RWPE1 (cell line): ENCODE measurements around the gene SLC22A25.

Experiments
- CTCF ChIA-PET: fragments of 350-600 bp; sonication (Branson Sonifier 250); formaldehyde crosslinking; extraction: SDS; loops from one replicate; lab custom pipeline; 2021; lab: Yijun Ruan, JAX
- POLR2A ChIA-PET: fragments of 400-600 bp; formaldehyde crosslinking; extraction: SDS; loops from one replicate; lab custom pipeline; 2020; ENCODE audit warnings: antibody characterized with exemption; ENCODE audit not compliant: low non-redundant PET; lab: Yijun Ruan, JAX
- DNase-seq: peaks from one replicate; pipeline ENCODE4 v3.0.0; 2012; ENCODE audit warnings: low spot score
- H3K27ac ChIP-seq: fragments of 450-650 bp; 2 replicates; pipeline ENCODE4 v1.5.1; 2017
- TF ChIP-seq, protein P1 (sequence below): fragments of 450-650 bp; conservative IDR thresholded peaks from 2 replicates; pipeline ENCODE4 v1.5.1; 2017; ENCODE audit warnings: low read depth, mild to moderate bottlenecking

Gene SLC22A25

DNA sequence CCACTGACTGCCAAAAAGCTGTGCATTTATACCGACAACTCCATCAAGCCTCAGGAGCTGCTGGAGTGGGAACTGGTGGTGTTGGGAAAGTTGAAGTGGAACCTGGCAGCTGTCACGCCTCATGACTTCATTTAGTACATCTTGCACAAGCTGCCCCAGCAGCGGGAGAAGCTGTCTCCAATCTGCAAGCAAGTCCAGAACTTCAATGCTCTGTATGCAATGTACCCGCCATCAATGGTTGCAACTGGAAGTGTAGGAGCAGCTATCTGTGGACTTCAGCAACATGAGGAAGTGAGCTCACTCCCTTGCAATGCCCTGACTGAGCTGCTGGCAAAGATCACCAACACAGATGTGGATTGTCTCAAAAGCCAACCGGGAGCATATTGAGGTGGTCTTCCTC lies at the start of gene SLC22A25:
Gene SLC22A25, minus strand, starts transcription at position 67 of the 400 bp plus-strand sequence. CDS start 13,947 bp downstream, outside the sequence.
- TF ChIP-seq, protein P1, sequence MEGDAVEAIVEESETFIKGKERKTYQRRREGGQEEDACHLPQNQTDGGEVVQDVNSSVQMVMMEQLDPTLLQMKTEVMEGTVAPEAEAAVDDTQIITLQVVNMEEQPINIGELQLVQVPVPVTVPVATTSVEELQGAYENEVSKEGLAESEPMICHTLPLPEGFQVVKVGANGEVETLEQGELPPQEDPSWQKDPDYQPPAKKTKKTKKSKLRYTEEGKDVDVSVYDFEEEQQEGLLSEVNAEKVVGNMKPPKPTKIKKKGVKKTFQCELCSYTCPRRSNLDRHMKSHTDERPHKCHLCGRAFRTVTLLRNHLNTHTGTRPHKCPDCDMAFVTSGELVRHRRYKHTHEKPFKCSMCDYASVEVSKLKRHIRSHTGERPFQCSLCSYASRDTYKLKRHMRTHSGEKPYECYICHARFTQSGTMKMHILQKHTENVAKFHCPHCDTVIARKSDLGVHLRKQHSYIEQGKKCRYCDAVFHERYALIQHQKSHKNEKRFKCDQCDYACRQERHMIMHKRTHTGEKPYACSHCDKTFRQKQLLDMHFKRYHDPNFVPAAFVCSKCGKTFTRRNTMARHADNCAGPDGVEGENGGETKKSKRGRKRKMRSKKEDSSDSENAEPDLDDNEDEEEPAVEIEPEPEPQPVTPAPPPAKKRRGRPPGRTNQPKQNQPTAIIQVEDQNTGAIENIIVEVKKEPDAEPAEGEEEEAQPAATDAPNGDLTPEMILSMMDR = no peak
- DNase-seq = no peak
- CTCF ChIA-PET = interaction anchor here (0.6 to 0.7 kb wide), 2 partner anchors 78 to 359 kb away, joined by 3 read pairs; no protein-coding TSS in a partner anchor
- POLR2A ChIA-PET = no interaction called here
- no peak within 1 kb of the TSS for H3K27ac ChIP-seq

DNA sequence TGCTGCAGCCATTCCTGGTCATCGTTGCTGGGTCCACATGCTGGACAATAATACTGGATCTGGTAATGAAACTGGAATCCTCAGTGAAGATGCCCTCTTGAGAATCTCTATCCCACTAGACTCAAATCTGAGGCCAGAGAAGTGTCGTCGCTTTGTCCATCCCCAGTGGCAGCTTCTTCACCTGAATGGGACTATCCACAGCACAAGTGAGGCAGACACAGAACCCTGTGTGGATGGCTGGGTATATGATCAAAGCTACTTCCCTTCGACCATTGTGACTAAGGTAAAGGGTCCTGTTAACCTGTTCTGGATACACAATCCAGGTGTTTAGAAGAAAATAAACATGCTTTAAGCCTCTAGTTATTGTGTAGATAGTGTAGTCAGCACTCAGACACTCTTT lies 46.9 kb upstream of the SLC22A25 start:
- POLR2A ChIA-PET = no interaction called here
- TF ChIP-seq, protein P1 = no peak
- no peak for DNase-seq
- H3K27ac ChIP-seq = no peak overlapping the region
- CTCF ChIA-PET = interaction anchor here (0.8 kb wide), 1 partner anchor 11 kb away, joined by 3 read pairs; no protein-coding TSS in a partner anchor

DNA sequence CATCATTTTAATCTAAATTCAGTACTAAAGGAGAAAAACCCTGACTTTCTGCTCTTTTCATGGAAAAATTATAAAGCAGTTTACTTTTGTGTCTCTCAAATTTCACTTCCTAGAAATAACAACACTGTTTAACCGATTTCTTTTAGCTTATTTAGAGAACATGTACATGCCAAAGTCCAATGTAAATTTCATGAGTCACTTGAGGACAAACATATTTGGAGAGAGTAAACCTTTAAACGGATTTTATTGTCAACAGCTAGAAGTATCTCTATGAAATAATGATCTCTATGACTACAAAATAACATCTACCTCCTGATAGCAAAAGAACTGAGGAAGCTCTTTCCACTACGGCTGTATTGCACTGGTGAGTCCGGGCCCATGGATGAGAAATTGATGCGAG lies 46.3 kb upstream of the SLC22A25 start:
- no peak for DNase-seq
- POLR2A ChIA-PET = no interaction called here
- TF ChIP-seq, protein P1 = no peak
- CTCF ChIA-PET = interaction anchor here (0.8 kb wide), 1 partner anchor 10 kb away, joined by 3 read pairs; no protein-coding TSS in a partner anchor
- H3K27ac ChIP-seq = no peak overlapping the region

DNA sequence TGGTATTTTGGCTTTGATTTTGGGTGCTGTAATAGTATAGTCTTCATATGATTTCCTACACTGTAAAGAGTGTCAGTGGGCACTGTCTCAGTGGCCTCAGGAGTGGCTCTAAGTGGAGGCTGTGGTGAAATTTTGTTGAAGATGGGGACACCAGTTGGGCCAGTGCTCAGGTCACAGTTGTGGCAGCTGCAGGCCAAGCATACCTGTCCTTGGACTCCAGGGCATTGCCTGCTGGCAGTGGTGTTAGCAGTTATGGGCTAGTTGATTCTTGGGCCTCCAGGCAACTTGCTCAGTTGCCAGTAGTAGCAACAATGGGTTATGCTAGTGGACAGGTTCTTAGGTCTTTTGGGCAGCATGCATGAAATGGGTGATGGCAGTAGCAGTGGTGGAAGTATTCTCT lies 39.2 kb upstream of the SLC22A25 start:
- POLR2A ChIA-PET = no interaction called here
- no peak for DNase-seq
- TF ChIP-seq, protein P1 = no peak

DNA sequence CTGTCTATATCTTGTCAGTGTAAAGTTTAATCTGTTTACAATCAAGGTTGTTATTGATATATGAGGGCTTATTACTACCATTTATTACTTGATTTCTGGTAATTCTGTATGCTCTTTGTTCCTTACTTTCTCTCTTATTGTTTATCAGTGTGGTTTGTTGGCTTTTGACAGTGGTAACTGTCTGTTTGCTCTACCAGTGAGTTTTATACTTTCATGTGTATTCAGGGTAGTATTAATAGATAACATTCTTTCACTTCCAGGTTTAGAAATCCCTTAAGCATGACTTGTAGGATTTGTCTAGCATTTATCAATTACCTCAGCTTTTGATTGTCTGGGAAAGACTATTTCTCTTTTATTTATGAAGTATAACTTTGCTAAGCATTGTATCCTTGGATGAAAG lies 37.5 kb upstream of the SLC22A25 start:
- TF ChIP-seq, protein P1 = no peak
- CTCF ChIA-PET = no interaction called here
- DNase-seq = no peak
- POLR2A ChIA-PET = no interaction called here
- H3K27ac ChIP-seq = no peak overlapping the region

More for the DNA sequence above, 39.2 kb upstream of the SLC22A25 start:
- no peak overlapping the region for H3K27ac ChIP-seq
- CTCF ChIA-PET = no interaction called here

DNA sequence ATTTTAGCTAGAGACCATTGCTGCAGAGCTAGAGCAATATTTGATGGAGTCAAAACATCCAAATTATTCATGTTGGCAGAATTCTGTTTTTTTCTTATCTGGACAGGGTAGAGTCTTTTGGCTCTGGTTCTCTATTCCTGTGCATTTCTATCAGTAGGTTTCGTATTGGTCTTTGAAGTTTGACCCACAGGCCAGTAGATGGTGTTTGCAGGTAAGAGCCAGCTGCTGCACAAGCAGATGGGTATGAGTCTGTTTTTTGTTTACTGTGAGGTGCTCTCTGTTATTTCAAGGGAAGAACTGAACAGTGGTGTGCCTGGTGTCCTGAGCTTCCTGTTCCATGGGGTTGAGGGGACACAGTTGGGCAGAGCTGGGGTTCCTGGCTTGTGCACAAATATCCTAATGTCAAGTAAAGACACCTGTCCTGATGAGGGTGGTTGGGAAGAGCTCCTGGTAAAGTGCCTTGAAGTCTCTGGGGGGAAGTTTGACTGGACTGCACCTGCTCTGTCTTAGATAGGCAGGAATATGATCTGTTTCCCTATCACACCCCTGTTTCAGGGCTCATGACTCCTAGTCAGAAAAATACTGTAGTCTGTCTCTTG lies 34.0 kb upstream of the SLC22A25 start:
- no peak overlapping the region for H3K27ac ChIP-seq
- POLR2A ChIA-PET = no interaction called here
- DNase-seq = no peak
- CTCF ChIA-PET = interaction anchor here (0.6 kb wide), 1 partner anchor 1107 kb away, joined by 4 read pairs; no protein-coding TSS in a partner anchor
- TF ChIP-seq, protein P1 = no peak
